AG09319 (cell line): ENCODE data around the gene RPP30.
A peak's percentile ranks its signal among the peaks of the same experiment; 100 is the strongest.

ENCODE experiments used
- DNase-seq: peaks from one replicate; pipeline ENCODE4 v3.0.0-alpha.2; 2010; ENCODE audit warnings: low read depth; ENCODE audit errors: extremely low read depth
- TF ChIP-seq, protein P1 (sequence below): IDR thresholded peaks from 2 replicates; pipeline ENCODE4 v1.5.1; 2011; ENCODE audit warnings: low read depth, mild to moderate bottlenecking, inconsistent platforms, low read length, moderate library complexity

RPP30 gene

GRCh38 chr10:90857635-90858460 lies 13.9 kb upstream of the RPP30 start, which contains the start of gene HTR7:
HTR7 (minus strand) TSS chr10:90858039; CDS start chr10:90857671, 368 bp downstream.
- TF ChIP-seq, protein P1, sequence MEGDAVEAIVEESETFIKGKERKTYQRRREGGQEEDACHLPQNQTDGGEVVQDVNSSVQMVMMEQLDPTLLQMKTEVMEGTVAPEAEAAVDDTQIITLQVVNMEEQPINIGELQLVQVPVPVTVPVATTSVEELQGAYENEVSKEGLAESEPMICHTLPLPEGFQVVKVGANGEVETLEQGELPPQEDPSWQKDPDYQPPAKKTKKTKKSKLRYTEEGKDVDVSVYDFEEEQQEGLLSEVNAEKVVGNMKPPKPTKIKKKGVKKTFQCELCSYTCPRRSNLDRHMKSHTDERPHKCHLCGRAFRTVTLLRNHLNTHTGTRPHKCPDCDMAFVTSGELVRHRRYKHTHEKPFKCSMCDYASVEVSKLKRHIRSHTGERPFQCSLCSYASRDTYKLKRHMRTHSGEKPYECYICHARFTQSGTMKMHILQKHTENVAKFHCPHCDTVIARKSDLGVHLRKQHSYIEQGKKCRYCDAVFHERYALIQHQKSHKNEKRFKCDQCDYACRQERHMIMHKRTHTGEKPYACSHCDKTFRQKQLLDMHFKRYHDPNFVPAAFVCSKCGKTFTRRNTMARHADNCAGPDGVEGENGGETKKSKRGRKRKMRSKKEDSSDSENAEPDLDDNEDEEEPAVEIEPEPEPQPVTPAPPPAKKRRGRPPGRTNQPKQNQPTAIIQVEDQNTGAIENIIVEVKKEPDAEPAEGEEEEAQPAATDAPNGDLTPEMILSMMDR = peak; percentile 37; the same call in 1 of the 2 replicates
- no peak for DNase-seq

DNA sequence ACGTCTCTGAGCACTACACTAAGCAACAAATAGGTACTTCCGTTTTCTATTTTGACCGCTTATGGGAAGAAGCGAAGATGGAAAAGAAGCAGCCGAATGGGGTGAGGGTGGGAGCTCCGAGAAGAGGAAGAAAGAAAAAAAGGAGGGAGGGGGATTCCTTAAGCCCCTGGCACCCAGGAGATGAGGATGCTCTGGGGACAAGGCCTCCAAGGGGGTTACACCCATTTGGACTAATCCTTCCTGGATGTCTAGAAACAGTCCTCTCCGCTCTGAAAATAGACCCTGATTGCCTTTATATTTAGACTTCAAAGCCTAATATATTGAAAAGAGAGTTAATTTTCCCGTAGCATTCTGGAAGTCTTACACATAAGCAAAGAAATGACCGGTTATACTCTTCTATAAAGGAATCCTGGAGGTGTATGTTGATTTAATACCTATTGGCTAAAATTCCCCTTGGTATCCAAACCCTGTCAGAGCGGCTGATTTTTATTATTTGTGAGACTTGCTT lies 13.3 kb upstream of the RPP30 start:
- DNase-seq = no peak
- TF ChIP-seq, protein P1 = no peak

GRCh38 chr10:90859321-90859751 lies 12.4 kb upstream of the RPP30 start:
- DNase-seq = no peak
- TF ChIP-seq, protein P1 = no peak

DNA sequence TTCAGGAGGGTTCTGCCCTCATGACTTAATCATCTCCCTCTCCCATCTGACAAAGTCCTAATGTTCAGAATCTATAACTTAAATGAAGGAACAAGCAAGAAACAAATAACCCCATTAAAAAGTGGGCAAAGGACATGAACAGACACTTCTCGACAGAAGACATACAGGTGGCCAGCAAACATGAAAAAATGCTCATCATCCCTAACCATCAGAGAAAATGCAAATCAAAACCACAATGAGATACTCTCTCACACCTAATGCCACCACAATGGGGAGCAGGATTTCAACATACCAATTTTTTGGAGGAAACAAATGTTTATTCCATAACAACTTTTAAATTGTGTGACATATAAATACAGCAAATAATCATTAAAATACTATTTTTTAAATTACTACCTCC lies 11.0 kb upstream of the RPP30 start:
- no peak for DNase-seq

GRCh38 chr10:90862908-90863514 lies 8.8 kb upstream of the RPP30 start:
- TF ChIP-seq, protein P1 = peak; percentile 82
- no peak for DNase-seq

More for the DNA sequence above, 11.0 kb upstream of the RPP30 start:
- TF ChIP-seq, protein P1 = no peak

DNA sequence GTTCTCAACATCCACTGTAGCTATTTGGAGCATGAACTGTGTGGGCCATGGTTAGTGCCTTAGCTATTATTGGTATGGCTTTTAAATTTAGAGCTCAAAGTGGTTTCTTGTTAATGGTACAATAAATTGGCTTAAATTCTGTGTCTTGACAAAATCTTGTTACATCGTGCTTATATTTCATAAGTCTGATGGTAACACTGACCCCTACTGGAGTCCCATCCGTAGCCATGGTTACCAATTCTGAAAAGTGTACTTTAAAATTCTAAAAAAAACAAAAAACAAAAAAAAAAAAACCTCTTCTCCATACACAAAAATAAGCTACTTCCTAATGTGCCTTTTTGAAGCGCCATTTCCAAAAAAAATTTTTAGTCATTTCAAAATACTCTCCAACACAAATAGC lies 6.4 kb upstream of the RPP30 start:
- DNase-seq = no peak

More for the DNA sequence above, 6.4 kb upstream of the RPP30 start:
- TF ChIP-seq, protein P1 = peak; percentile 41
